ENCODE results near the gene SYNE1. TPM values are rescaled to one million over a fixed set of nuclear protein-coding genes. Genes with fewer than 3 reads are reported as not detected.
A peak's percentile ranks its signal among the peaks of the same experiment; 100 is the strongest.

Gene SYNE1
- total RNA-seq, 1 experiment from 2014 or later = 3.0 TPM

DNA sequence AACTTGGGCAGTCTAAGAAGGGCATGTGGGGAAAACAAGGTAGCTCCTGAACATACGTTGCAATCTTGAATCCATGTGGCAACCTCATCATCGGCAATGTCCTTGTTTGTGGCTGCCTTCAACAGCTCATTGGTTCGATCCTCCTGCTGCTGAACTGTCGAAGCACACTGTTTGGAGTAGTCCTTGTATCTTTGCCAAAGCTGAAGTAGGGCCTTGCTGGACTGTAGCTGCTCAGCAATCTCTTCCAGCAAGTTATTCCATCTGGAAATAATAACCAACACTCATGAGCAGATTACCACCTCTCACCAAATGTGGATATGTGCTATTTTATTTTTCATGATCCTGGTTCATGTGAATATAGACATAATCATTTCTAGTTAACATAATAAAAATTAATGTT, 416.4 kb downstream of the SYNE1 start:
- Histone ChIP-seq H2BK20ac (ENCODE audit: low read depth, low read length, poor library complexity, severe bottlenecking) (no peak overlapping the region), H2BK5ac (ENCODE audit: insufficient read length, low read length) (peak overlapping the region; percentile 3), H3K23ac (ENCODE audit: insufficient read length, low read depth, low read length) (no peak overlapping the region), H3K14ac (ENCODE audit: insufficient read depth, low read length) (no peak overlapping the region), H4K5ac (ENCODE audit: insufficient read length, low read depth, low read length) (no peak overlapping the region), H3K23me2 (ENCODE audit: insufficient read length, low read depth, low read length, poor library complexity, severe bottlenecking) (no peaks in the 10 kb centered on the region), H4K20me1 (ENCODE audit: control insufficient read depth, insufficient read depth, insufficient read length) (no peaks in the 10 kb centered on the region), H2BK12ac (ENCODE audit: insufficient read length, low read depth, low read length) (no peak overlapping the region), H3K9me3 (ENCODE audit: control insufficient read depth, low read depth, low read length) (peaks cover 5% of the 10 kb centered on the region), H2BK120ac (ENCODE audit: low read depth, low read length, poor library complexity, severe bottlenecking) (no peak overlapping the region), H3K79me2 (ENCODE audit: insufficient read depth, low read length) (no peaks in the 10 kb centered on the region), H4K91ac (ENCODE audit: insufficient read length, low read depth, low read length) (no peak overlapping the region), H4K8ac (replicated peaks; ENCODE audit: insufficient read length, low read depth, low read length) (no peak overlapping the region), H3K79me1 (ENCODE audit: insufficient read depth, low read depth, low read length, poor library complexity, severe bottlenecking) (no peaks in the 10 kb centered on the region), H3K27ac (ENCODE audit: insufficient read length, low read depth, low read length) (no peak overlapping the region), H3K18ac (ENCODE audit: insufficient read length, low read depth, low read length) (no peak overlapping the region), H3K4ac (ENCODE audit: low read depth, low read length) (no peak overlapping the region), H3K4me2 (ENCODE audit: insufficient read depth, insufficient read length, low read length) (no peak overlapping the region), H2AK5ac (ENCODE audit: insufficient read length, low read length) (no peak overlapping the region), H3K56ac (ENCODE audit: insufficient read length, low read depth, low read length) (no peak overlapping the region), H2AFZ (ENCODE audit: low read length) (no peak overlapping the region), H3K4me1 (ENCODE audit: insufficient read depth, low read length) (no peaks in the 10 kb centered on the region; the same call in 1 of the 2 replicates), H3K9ac (ENCODE audit: extremely low read depth, insufficient read length, low read length) (no peak overlapping the region), H2BK15ac (ENCODE audit: low read depth, low read length) (no peak overlapping the region), H3T11ph (ENCODE audit: low read length) (no peak overlapping the region), H3K27me3 (ENCODE audit: insufficient read depth, low read length) (no peaks in the 10 kb centered on the region)
- DNase-seq = no peak
- H3K27me3 Mint-ChIP-seq (ENCODE audit: low read depth) = no peaks in the 10 kb centered on the region
- no CpG with 5 or more reads among the region's 4 CpGs for WGBS (ENCODE audit: extremely low coverage, insufficient read length, low lambda C conversion rate)
- H3K27ac Mint-ChIP-seq = no peak overlapping the region
- peaks cover 0 to 5% of the 10 kb centered on the region in 2 experiments; a peak in 2 of 4 replicates for H3K4me1 Mint-ChIP-seq
- TF ChIP-seq, protein P1, sequence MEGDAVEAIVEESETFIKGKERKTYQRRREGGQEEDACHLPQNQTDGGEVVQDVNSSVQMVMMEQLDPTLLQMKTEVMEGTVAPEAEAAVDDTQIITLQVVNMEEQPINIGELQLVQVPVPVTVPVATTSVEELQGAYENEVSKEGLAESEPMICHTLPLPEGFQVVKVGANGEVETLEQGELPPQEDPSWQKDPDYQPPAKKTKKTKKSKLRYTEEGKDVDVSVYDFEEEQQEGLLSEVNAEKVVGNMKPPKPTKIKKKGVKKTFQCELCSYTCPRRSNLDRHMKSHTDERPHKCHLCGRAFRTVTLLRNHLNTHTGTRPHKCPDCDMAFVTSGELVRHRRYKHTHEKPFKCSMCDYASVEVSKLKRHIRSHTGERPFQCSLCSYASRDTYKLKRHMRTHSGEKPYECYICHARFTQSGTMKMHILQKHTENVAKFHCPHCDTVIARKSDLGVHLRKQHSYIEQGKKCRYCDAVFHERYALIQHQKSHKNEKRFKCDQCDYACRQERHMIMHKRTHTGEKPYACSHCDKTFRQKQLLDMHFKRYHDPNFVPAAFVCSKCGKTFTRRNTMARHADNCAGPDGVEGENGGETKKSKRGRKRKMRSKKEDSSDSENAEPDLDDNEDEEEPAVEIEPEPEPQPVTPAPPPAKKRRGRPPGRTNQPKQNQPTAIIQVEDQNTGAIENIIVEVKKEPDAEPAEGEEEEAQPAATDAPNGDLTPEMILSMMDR (conservative IDR thresholded peaks at IDR 0.05) = no peak
- peaks cover 11 to 12% of the 10 kb centered on the region in 2 experiments; a peak in 4 of 5 replicates for H3K9me3 Mint-ChIP-seq
- peaks cover 7 to 24% (median 14%) of the 10 kb centered on the region in 3 experiments for H3K36me3 Mint-ChIP-seq (ENCODE audit: insufficient read depth in 1 of 3, low read depth in 3 of 3)
- no peak overlapping the region for H3K4me3 Mint-ChIP-seq
